ENCODE data around the gene ZFPM1. TPM values are rescaled to one million over a fixed set of nuclear protein-coding genes. Genes with fewer than 3 reads are reported as not detected.

The ZFPM1 gene
- total RNA-seq, 3 donors from 2014 or later (not counting 1 experiment from before 2014, with no cell fraction given), result 56.3 to 71.0 (median 64.6) TPM

GRCh38 chr16:88435437-88436355 lies 17.4 kb upstream of the ZFPM1 start:
- no peak for ATAC-seq
- Histone ChIP-seq H3K27me3 (ENCODE audit: control insufficient read depth, insufficient read depth, low read length) (no peaks in the 10 kb centered on the region), H3K9me3 (ENCODE audit: control insufficient read depth, insufficient read depth, low read length) (no peaks in the 10 kb centered on the region), H3K27ac (ENCODE audit: low read length) (no peak overlapping the region), H3K36me3 (ENCODE audit: control insufficient read depth, insufficient read depth, low read length) (no peaks in the 10 kb centered on the region), H3K4me3 (ENCODE audit: low read length) (no peak overlapping the region), H3K4me1 (ENCODE audit: control insufficient read depth, insufficient read depth, low read length) (peaks cover 16% of the 10 kb centered on the region)
- no peak for DNase-seq
- no peaks in the 10 kb centered on the region for H3K36me3 Mint-ChIP-seq
- intact Hi-C loops (cut with micrococcal nuclease), result loop anchor here (5.0 kb wide), 1 partner anchor 658 kb away; no protein-coding TSS in a partner anchor
- 92% methylated on average over 36 of the region's 36 CpGs for WGBS (ENCODE audit: insufficient coverage)
- no peak overlapping the region for H3K4me3 Mint-ChIP-seq
- H3K9me3 Mint-ChIP-seq, result no peaks in the 10 kb centered on the region
- peaks cover 0 to 19% of the 10 kb centered on the region in 2 donors for H3K4me1 Mint-ChIP-seq
- H3K27ac Mint-ChIP-seq, result no peak overlapping the region
- TF ChIP-seq, protein P1, sequence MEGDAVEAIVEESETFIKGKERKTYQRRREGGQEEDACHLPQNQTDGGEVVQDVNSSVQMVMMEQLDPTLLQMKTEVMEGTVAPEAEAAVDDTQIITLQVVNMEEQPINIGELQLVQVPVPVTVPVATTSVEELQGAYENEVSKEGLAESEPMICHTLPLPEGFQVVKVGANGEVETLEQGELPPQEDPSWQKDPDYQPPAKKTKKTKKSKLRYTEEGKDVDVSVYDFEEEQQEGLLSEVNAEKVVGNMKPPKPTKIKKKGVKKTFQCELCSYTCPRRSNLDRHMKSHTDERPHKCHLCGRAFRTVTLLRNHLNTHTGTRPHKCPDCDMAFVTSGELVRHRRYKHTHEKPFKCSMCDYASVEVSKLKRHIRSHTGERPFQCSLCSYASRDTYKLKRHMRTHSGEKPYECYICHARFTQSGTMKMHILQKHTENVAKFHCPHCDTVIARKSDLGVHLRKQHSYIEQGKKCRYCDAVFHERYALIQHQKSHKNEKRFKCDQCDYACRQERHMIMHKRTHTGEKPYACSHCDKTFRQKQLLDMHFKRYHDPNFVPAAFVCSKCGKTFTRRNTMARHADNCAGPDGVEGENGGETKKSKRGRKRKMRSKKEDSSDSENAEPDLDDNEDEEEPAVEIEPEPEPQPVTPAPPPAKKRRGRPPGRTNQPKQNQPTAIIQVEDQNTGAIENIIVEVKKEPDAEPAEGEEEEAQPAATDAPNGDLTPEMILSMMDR (IDR thresholded peaks at IDR 0.05), result no peak
- H3K27me3 Mint-ChIP-seq (ENCODE audit: low read depth in 2 of 2), result no peaks in the 10 kb centered on the region

GRCh38 chr16:88436796-88437195 lies 16.3 kb upstream of the ZFPM1 start:
- H3K4me1 ChIP-seq (ENCODE audit: control insufficient read depth, insufficient read depth, low read length), result peaks cover 5% of the 10 kb centered on the region
- DNase-seq, result no peak

DNA sequence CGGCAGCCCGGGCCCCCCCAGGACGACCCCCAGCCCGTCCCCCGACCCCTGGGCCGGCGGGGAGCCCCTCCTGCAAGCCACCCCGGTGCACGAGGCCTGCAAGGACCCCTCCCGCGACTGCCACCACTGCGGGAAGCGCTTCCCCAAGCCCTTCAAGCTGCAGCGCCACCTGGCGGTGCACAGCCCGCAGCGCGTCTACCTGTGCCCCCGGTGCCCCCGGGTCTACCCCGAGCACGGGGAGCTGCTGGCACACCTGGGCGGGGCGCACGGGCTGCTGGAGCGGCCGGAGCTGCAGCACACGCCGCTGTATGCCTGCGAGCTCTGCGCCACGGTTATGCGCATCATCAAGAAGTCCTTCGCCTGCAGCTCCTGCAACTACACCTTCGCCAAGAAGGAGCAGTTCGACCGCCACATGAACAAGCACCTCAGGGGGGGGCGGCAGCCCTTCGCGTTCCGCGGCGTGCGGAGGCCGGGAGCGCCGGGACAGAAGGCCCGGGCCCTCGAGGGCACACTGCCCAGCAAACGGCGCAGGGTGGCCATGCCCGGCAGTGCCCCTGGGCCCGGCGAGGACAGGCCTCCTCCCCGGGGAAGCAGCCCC lies 15.6 kb upstream of the ZFPM1 start:
- no peaks in the 10 kb centered on the region for H3K27me3 ChIP-seq (ENCODE audit: control insufficient read depth, insufficient read depth, low read length)
- H3K4me1 ChIP-seq (ENCODE audit: control insufficient read depth, insufficient read depth, low read length), result peaks cover 3% of the 10 kb centered on the region
- TF ChIP-seq, protein P1 (IDR thresholded peaks at IDR 0.05), result peak; percentile 85
- Mint-ChIP-seq H3K36me3 (no peaks in the 10 kb centered on the region), H3K4me3 (no peak overlapping the region), H3K27ac (no peak overlapping the region), H3K9me3 (no peaks in the 10 kb centered on the region), H3K4me1 (peaks cover 0 to 13% of the 10 kb centered on the region in 2 donors), H3K27me3 (ENCODE audit: low read depth in 2 of 2) (no peaks in the 10 kb centered on the region)
- peak; percentile 49 to 74 (median 74) for ATAC-seq
- H3K36me3 ChIP-seq (ENCODE audit: control insufficient read depth, insufficient read depth, low read length), result no peaks in the 10 kb centered on the region
- DNase-seq, result peak; percentile 62 to 82
- H3K4me3 ChIP-seq (ENCODE audit: low read length), result no peak overlapping the region
- intact Hi-C loops (cut with micrococcal nuclease), result loop anchor here (5.0 kb wide), 1 partner anchor 660 kb away; no protein-coding TSS in a partner anchor
- WGBS (ENCODE audit: insufficient coverage), result 58% methylated on average over 55 of the region's 55 CpGs
- no peaks in the 10 kb centered on the region for H3K9me3 ChIP-seq (ENCODE audit: control insufficient read depth, insufficient read depth, low read length)
- no peak overlapping the region for H3K27ac ChIP-seq (ENCODE audit: low read length)

More at GRCh38 chr16:88436796-88437195, 16.3 kb upstream of the ZFPM1 start:
- Mint-ChIP-seq H3K9me3 (no peaks in the 10 kb centered on the region), H3K4me1 (peaks cover 0 to 15% of the 10 kb centered on the region in 2 donors), H3K4me3 (no peak overlapping the region), H3K36me3 (no peaks in the 10 kb centered on the region), H3K27me3 (ENCODE audit: low read depth in 2 of 2) (no peaks in the 10 kb centered on the region), H3K27ac (no peak overlapping the region)
- Histone ChIP-seq H3K27ac (ENCODE audit: low read length) (no peak overlapping the region), H3K36me3 (ENCODE audit: control insufficient read depth, insufficient read depth, low read length) (no peaks in the 10 kb centered on the region), H3K4me3 (ENCODE audit: low read length) (no peak overlapping the region), H3K9me3 (ENCODE audit: control insufficient read depth, insufficient read depth, low read length) (no peaks in the 10 kb centered on the region), H3K27me3 (ENCODE audit: control insufficient read depth, insufficient read depth, low read length) (no peaks in the 10 kb centered on the region)
- intact Hi-C loops (cut with micrococcal nuclease), result loop anchor here (5.0 kb wide), 1 partner anchor 659 kb away; no protein-coding TSS in a partner anchor
- TF ChIP-seq, protein P1 (IDR thresholded peaks at IDR 0.05), result no peak
- ATAC-seq, result no peak
- 95% methylated on average over 36 of the region's 36 CpGs for WGBS (ENCODE audit: insufficient coverage)

Data from natural killer cell (primary cell).